Measurements from ENCODE around the gene PORCN. TPM values are rescaled to one million over a fixed set of nuclear protein-coding genes. Genes with fewer than 3 reads are reported as not detected.
A peak's percentile ranks its signal among the peaks of the same experiment; 100 is the strongest.

Gene PORCN
- total and polyA plus RNA-seq, 10 donors, result 5.0 to 20.8 (median 11.4) TPM

DNA sequence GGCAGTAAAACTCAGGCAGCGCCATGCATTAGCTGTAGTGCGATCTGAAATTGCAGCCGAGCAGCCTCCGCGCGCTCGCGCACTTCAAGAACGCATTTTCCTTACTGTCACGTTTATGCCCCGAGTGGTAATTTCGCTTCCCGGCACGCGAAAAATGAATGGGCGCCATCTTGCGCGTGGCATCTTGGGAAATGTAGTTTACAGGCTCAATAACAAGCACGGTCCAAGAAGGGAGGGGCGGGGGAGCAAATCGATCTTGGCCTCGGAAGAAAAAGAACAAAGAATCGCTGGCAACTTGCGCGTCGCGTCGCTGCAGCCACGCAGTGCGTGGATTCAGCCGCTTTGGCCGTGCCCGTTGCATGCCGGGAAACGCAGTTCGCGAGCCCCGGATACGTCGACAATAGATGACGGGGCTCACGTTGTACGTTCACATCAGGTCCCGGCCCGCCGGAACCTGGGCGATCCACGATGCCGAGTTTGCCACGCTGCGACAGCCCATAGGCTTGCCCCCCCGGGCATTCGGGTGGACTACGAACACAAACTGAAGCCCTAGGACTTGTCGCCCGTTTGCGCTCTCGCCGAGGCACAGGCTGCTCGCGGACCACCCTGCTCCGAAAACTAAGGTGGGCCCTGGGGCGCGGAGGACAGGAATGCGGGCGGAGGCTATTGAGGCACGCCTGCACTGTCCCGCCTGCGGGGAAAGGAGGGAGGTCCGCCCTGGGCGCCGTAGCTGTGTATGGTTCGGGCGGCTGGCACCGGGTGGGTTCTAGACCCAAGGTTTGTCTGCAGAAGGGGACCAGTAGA, 32.8 kb upstream of the PORCN start, which contains the start of gene FTSJ1:
FTSJ1 (plus strand) TSS at position 426 of the 804 bp plus-strand sequence. CDS start 1,849 bp downstream, outside the sequence.
- H3K9me3 ChIP-seq, result no peaks in the 10 kb centered on the region
- WGBS, 5 donors, result 0 to 42% (median 0%) methylated on average over 38 to 75 of the region's 75 CpGs
- H3K27ac ChIP-seq, result peak within 1 kb of the TSS; percentile 67 to 90 (median 85)
- intact Hi-C loops (cut with DNase I; ENCODE audit: low total_unique reads), result loop anchor here (10.0 kb wide), 1 partner anchor 391 kb away; no protein-coding TSS in a partner anchor
- H3K4me3 ChIP-seq, result peak within 1 kb of the TSS; percentile 36 to 73 (median 54)
- peak; percentile 96 for DNase-seq
- TF ChIP-seq POLR2AphosphoS5 (IDR thresholded peaks at IDR 0.05) (peak; percentile 85 to 92 (median 89)), POLR2A (IDR thresholded peaks at IDR 0.05) (no peak)
- no peaks in the 10 kb centered on the region for H3K27me3 ChIP-seq (replicated peaks in 1 of 7)
- H3K4me1 ChIP-seq, result peaks cover 0 to 26% (median 11%) of the 10 kb centered on the region in 6 donors
- peaks cover 0 to 29% (median under 1%) of the 10 kb centered on the region in 6 donors for H3K36me3 ChIP-seq

DNA sequence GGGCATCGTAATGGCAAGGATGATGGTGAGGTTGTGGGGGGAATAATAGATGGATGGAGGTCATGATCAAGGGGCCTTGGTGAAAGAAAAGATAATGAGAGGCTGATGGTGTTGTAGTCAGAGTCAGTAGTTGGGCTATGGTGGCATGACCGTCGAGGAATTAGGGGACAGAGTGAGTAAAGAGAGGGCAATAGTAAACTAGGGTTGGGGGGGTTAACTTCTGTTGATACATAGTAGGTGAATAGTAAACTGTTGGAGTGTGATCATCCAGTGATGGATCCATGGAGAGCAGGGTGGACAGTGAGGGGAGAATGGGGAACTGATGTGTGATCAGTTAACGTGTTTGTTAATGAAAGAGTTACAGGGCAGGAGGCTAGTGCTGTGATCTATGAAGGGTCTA, 31.9 kb upstream of the PORCN start:
- H3K4me3 ChIP-seq, result peak overlapping the region in 7 of 8 donors; percentile 51 to 73 (median 54)
- peaks cover 0 to 38% (median 9%) of the 10 kb centered on the region in 6 donors for H3K36me3 ChIP-seq
- no peaks in the 10 kb centered on the region for H3K9me3 ChIP-seq
- 39 to 68% (median 63%) methylated on average over 4 of the region's 4 CpGs for WGBS, 5 donors
- DNase-seq, result no peak
- intact Hi-C loops (cut with DNase I; ENCODE audit: low total_unique reads), result loop anchor here (10.0 kb wide), 1 partner anchor 392 kb away; no protein-coding TSS in a partner anchor
- no peaks in the 10 kb centered on the region for H3K27me3 ChIP-seq (replicated peaks in 1 of 7)
- H3K27ac ChIP-seq, result peak overlapping the region in 5 of 8 donors; percentile 84 to 90 (median 86)
- TF ChIP-seq POLR2A (IDR thresholded peaks at IDR 0.05) (no peak), POLR2AphosphoS5 (IDR thresholded peaks at IDR 0.05) (no peak)
- TF ChIP-seq, protein P1, sequence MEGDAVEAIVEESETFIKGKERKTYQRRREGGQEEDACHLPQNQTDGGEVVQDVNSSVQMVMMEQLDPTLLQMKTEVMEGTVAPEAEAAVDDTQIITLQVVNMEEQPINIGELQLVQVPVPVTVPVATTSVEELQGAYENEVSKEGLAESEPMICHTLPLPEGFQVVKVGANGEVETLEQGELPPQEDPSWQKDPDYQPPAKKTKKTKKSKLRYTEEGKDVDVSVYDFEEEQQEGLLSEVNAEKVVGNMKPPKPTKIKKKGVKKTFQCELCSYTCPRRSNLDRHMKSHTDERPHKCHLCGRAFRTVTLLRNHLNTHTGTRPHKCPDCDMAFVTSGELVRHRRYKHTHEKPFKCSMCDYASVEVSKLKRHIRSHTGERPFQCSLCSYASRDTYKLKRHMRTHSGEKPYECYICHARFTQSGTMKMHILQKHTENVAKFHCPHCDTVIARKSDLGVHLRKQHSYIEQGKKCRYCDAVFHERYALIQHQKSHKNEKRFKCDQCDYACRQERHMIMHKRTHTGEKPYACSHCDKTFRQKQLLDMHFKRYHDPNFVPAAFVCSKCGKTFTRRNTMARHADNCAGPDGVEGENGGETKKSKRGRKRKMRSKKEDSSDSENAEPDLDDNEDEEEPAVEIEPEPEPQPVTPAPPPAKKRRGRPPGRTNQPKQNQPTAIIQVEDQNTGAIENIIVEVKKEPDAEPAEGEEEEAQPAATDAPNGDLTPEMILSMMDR (IDR thresholded peaks at IDR 0.05 in 8 of 11, conservative IDR thresholded peaks at IDR 0.05 in 3 of 11), result no peak
- H3K4me1 ChIP-seq, result peaks cover 0 to 26% (median 11%) of the 10 kb centered on the region in 6 donors

DNA sequence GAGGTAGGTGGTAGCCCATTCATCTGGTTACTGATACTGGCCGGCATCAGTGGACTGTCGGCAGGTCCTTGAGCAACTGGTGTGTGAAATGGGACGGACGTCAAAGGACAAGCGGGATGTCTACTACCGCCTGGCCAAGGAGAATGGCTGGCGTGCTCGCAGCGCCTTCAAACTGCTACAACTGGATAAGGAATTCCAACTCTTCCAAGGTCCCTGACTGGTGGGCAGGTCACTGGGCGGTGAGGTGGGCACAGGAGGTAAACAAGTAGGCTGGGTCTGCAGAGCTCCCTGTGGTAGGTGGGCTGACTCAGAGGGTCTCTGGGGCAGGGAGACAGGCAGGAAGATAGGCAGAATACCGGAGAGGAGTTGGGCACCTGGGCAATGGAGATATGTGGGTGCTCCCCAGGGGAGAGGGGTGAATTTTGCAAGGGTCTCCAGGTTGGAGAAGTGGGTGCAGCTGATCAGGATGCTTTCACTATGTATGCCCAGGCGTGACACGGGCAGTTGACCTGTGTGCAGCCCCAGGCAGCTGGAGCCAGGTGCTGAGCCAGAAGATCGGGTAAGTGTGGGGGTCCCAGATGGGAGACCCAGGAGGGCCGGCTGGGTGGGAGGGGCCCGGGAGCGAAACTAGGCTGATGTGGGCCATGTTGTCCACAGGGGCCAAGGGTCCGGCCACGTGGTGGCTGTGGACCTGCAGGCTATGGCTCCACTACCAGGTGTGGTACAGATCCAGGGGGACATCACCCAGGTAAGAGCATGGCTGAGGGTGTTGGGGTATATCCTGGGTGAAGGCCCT, 30.6 kb upstream of the PORCN start:
- H3K27me3 ChIP-seq (replicated peaks in 1 of 7), result no peaks in the 10 kb centered on the region
- no peak for DNase-seq
- H3K36me3 ChIP-seq, result peaks cover 0 to 51% (median 20%) of the 10 kb centered on the region in 6 donors
- H3K9me3 ChIP-seq, result no peaks in the 10 kb centered on the region
- TF ChIP-seq, protein P1 (IDR thresholded peaks at IDR 0.05 in 8 of 11, conservative IDR thresholded peaks at IDR 0.05 in 3 of 11), result no peak
- TF ChIP-seq POLR2A (IDR thresholded peaks at IDR 0.05) (no peak), POLR2AphosphoS5 (IDR thresholded peaks at IDR 0.05) (no peak)
- H3K27ac ChIP-seq, result no peak overlapping the region
- intact Hi-C loops (cut with DNase I; ENCODE audit: low total_unique reads), result loop anchor here (10.0 kb wide), 1 partner anchor 393 kb away; no protein-coding TSS in a partner anchor
- H3K4me3 ChIP-seq, result no peak overlapping the region
- WGBS, 5 donors, result 89 to 95% (median 92%) methylated on average over 5 to 19 of the region's 19 CpGs
- H3K4me1 ChIP-seq, result peaks cover 0 to 26% (median 11%) of the 10 kb centered on the region in 6 donors

GRCh38 chrX:48478806-48479205, 30.0 kb upstream of the PORCN start:
- Histone ChIP-seq H3K27me3 (replicated peaks in 1 of 7) (no peaks in the 10 kb centered on the region), H3K4me1 (peaks cover 0 to 26% (median 11%) of the 10 kb centered on the region in 6 donors), H3K9me3 (no peaks in the 10 kb centered on the region), H3K4me3 (no peak overlapping the region), H3K27ac (no peak overlapping the region), H3K36me3 (peaks cover 0 to 57% (median 23%) of the 10 kb centered on the region in 6 donors)
- intact Hi-C loops (cut with DNase I; ENCODE audit: low total_unique reads), result loop anchor here (10.0 kb wide), 1 partner anchor 394 kb away; no protein-coding TSS in a partner anchor
- WGBS, 5 donors, result 68 to 100% (median 86%) methylated on average over 3 to 5 of the region's 5 CpGs
- DNase-seq, result no peak
- no peak for TF ChIP-seq POLR2A (IDR thresholded peaks at IDR 0.05)
